Activated T-cell treated with anti-CD3 and anti-CD28 coated beads, Interleukin-2, amount 50 U/mL, for 72 hours (primary cell): ENCODE measurements around the gene PKIB. TPM values are rescaled to one million over a fixed set of nuclear protein-coding genes. Genes with fewer than 3 reads are reported as not detected.

Source experiments
- ATAC-seq, 2 donors: fragments of 150-1000 bp; cut with Tn5 transposase; replicated peaks in 1 of 2; 2 replicates each; pipeline ENCODE4 v1.10.0; 2021; ENCODE audit warnings: moderate library complexity in 2 of 2, mild to moderate bottlenecking in 1 of 2
- DNase-seq, 2 donors: peaks; one replicate each; pipeline ENCODE4 v3.0.0; 2021 to 2022; ENCODE audit warnings: mixed read lengths in 1 of 2
- H3K27ac Mint-ChIP-seq: one replicate; pipeline ENCODE4 v1.8.0; 2022; ENCODE audit warnings: mild to moderate bottlenecking, moderate library complexity, mixed read lengths
- H3K27me3 Mint-ChIP-seq: one replicate; pipeline ENCODE4 v1.8.0; 2022; ENCODE audit warnings: low read depth, mixed read lengths
- H3K36me3 Mint-ChIP-seq, 2 donors: one replicate each; pipeline ENCODE4 v1.8.0; 2022; ENCODE audit warnings: mixed read lengths in 2 of 2, mild to moderate bottlenecking in 1 of 2; ENCODE audit not compliant: insufficient read depth in 2 of 2
- H3K4me1 Mint-ChIP-seq: one replicate; pipeline ENCODE4 v1.8.0; 2022; ENCODE audit warnings: low read depth, mixed read lengths
- H3K4me3 Mint-ChIP-seq, 2 donors: one replicate each; pipeline ENCODE4 v1.8.0; 2022; ENCODE audit warnings: mild to moderate bottlenecking in 2 of 2, mixed read lengths in 2 of 2, moderate library complexity in 2 of 2
- H3K9me3 Mint-ChIP-seq, 2 donors: one replicate each; pipeline ENCODE4 v1.8.0; 2022; ENCODE audit warnings: mixed read lengths in 2 of 2
- total RNA-seq, 2 donors: library from RNA; stranded (reverse); gene quantifications; one replicate each; pipeline ENCODE4 v1.2.3, GENCODE V29; 2022

The PKIB gene
- total RNA-seq, result 1 to 10 TPM in 1 of 2 donors, under 1 TPM in 1; 0.79 to 2.0 TPM

- Mint-ChIP-seq H3K27ac (no peak within 1 kb of the TSS), H3K27me3 (peaks cover 47% of the 10 kb centered on the region), H3K4me3 (peak within 1 kb of the TSS; percentile 86 to 95), H3K9me3 (no peaks in the 10 kb centered on the region), H3K36me3 (no peaks in the 10 kb centered on the region), H3K4me1 (peaks cover 10% of the 10 kb centered on the region)
- ATAC-seq, result peak; percentile 96 to 98
- peak; percentile 66 to 70 for DNase-seq
Observed at GRCh38 chr6:122609881-122610689, at the start of gene PKIB. PKIB (plus strand) TSS chr6:122610405; CDS start chr6:122717795, 107,390 bp downstream.

GRCh38 chr6:122563364-122564052 lies 46.7 kb upstream of the PKIB start:
- DNase-seq (no peak), ATAC-seq (no peak)
- Mint-ChIP-seq H3K9me3 (peaks cover 14 to 15% of the 10 kb centered on the region in 2 donors), H3K36me3 (peaks cover 3 to 5% of the 10 kb centered on the region in 2 donors), H3K27me3 (no peaks in the 10 kb centered on the region), H3K27ac (no peak overlapping the region), H3K4me3 (no peak overlapping the region), H3K4me1 (no peaks in the 10 kb centered on the region)

GRCh38 chr6:122564230-122564629 lies 46.0 kb upstream of the PKIB start:
- Mint-ChIP-seq H3K27me3 (no peaks in the 10 kb centered on the region), H3K9me3 (peaks cover 10 to 12% of the 10 kb centered on the region in 2 donors), H3K4me3 (no peak overlapping the region), H3K36me3 (peaks cover 3 to 5% of the 10 kb centered on the region in 2 donors), H3K4me1 (no peaks in the 10 kb centered on the region), H3K27ac (no peak overlapping the region)
- no peak for ATAC-seq
- DNase-seq, result no peak

- no peak for DNase-seq
- no peaks in the 10 kb centered on the region for H3K4me1 Mint-ChIP-seq
- H3K27ac Mint-ChIP-seq, result no peak overlapping the region
Observed at GRCh38 chr6:122565708-122566107, 44.5 kb upstream of the PKIB start.

GRCh38 chr6:122567034-122567433 lies 43.2 kb upstream of the PKIB start:
- no peak overlapping the region for H3K27ac Mint-ChIP-seq

More at GRCh38 chr6:122565708-122566107, 44.5 kb upstream of the PKIB start:
- peaks cover 7 to 8% of the 10 kb centered on the region in 2 donors for H3K9me3 Mint-ChIP-seq
- no peak overlapping the region for H3K4me3 Mint-ChIP-seq
- peaks cover 3 to 5% of the 10 kb centered on the region in 2 donors for H3K36me3 Mint-ChIP-seq
- no peak for ATAC-seq
- H3K27me3 Mint-ChIP-seq, result no peaks in the 10 kb centered on the region

GRCh38 chr6:122568350-122568749 lies 41.9 kb upstream of the PKIB start:
- no peak for DNase-seq
- ATAC-seq, result no peak
- Mint-ChIP-seq H3K36me3 (peaks cover 0 to 1% of the 10 kb centered on the region in 2 donors), H3K4me1 (no peaks in the 10 kb centered on the region), H3K4me3 (no peak overlapping the region), H3K9me3 (peaks cover 7 to 12% of the 10 kb centered on the region in 2 donors), H3K27ac (no peak overlapping the region), H3K27me3 (no peaks in the 10 kb centered on the region)

More at GRCh38 chr6:122567034-122567433, 43.2 kb upstream of the PKIB start:
- ATAC-seq (no peak), DNase-seq (no peak)
- H3K27me3 Mint-ChIP-seq, result no peaks in the 10 kb centered on the region
- no peak overlapping the region for H3K4me3 Mint-ChIP-seq
- peaks cover 3 to 4% of the 10 kb centered on the region in 2 donors for H3K36me3 Mint-ChIP-seq
- no peaks in the 10 kb centered on the region for H3K4me1 Mint-ChIP-seq
- peaks cover 7 to 10% of the 10 kb centered on the region in 2 donors for H3K9me3 Mint-ChIP-seq

GRCh38 chr6:122568797-122569221 lies 41.4 kb upstream of the PKIB start:
- peaks cover 9 to 12% of the 10 kb centered on the region in 2 donors for H3K9me3 Mint-ChIP-seq
- H3K4me1 Mint-ChIP-seq, result no peaks in the 10 kb centered on the region
- no peak for ATAC-seq
- peaks cover 0 to 1% of the 10 kb centered on the region in 2 donors for H3K36me3 Mint-ChIP-seq
- no peaks in the 10 kb centered on the region for H3K27me3 Mint-ChIP-seq
- DNase-seq, result no peak
- no peak overlapping the region for H3K4me3 Mint-ChIP-seq
- no peak overlapping the region for H3K27ac Mint-ChIP-seq

GRCh38 chr6:122569230-122569771 lies 40.9 kb upstream of the PKIB start:
- DNase-seq (no peak), ATAC-seq (no peak)
- H3K27me3 Mint-ChIP-seq, result no peaks in the 10 kb centered on the region
- H3K9me3 Mint-ChIP-seq, result peaks cover 12 to 16% of the 10 kb centered on the region in 2 donors
- no peak overlapping the region for H3K4me3 Mint-ChIP-seq
- H3K27ac Mint-ChIP-seq, result no peak overlapping the region
- peaks cover 0 to 1% of the 10 kb centered on the region in 2 donors for H3K36me3 Mint-ChIP-seq
- H3K4me1 Mint-ChIP-seq, result no peaks in the 10 kb centered on the region

- Mint-ChIP-seq H3K9me3 (peaks cover 15 to 22% of the 10 kb centered on the region in 2 donors), H3K4me1 (no peaks in the 10 kb centered on the region), H3K27me3 (no peaks in the 10 kb centered on the region), H3K36me3 (peaks cover 0 to 1% of the 10 kb centered on the region in 2 donors), H3K27ac (no peak overlapping the region), H3K4me3 (no peak overlapping the region)
- no peak for ATAC-seq
- DNase-seq, result no peak
Observed at GRCh38 chr6:122571888-122572287, 38.3 kb upstream of the PKIB start.

- no peak for DNase-seq
- H3K4me1 Mint-ChIP-seq, result no peaks in the 10 kb centered on the region
- H3K9me3 Mint-ChIP-seq, result peaks cover 19 to 29% of the 10 kb centered on the region in 2 donors
- no peak overlapping the region for H3K4me3 Mint-ChIP-seq
- H3K27me3 Mint-ChIP-seq, result no peaks in the 10 kb centered on the region
- H3K27ac Mint-ChIP-seq, result no peak overlapping the region
- no peak for ATAC-seq
- H3K36me3 Mint-ChIP-seq, result peaks cover 4% of the 10 kb centered on the region in 2 donors
Observed at GRCh38 chr6:122576888-122577287, 33.3 kb upstream of the PKIB start.

- no peak overlapping the region for H3K4me3 Mint-ChIP-seq
- H3K27me3 Mint-ChIP-seq, result no peaks in the 10 kb centered on the region
- no peak for ATAC-seq
- DNase-seq, result no peak
- peaks cover 9 to 19% of the 10 kb centered on the region in 2 donors for H3K9me3 Mint-ChIP-seq
- H3K27ac Mint-ChIP-seq, result no peak overlapping the region
- peaks cover 3 to 4% of the 10 kb centered on the region in 2 donors for H3K36me3 Mint-ChIP-seq
- H3K4me1 Mint-ChIP-seq, result no peaks in the 10 kb centered on the region
Observed at GRCh38 chr6:122578961-122579360, 31.2 kb upstream of the PKIB start.

GRCh38 chr6:122580737-122581136 lies 29.5 kb upstream of the PKIB start:
- Mint-ChIP-seq H3K4me3 (no peak overlapping the region), H3K4me1 (no peaks in the 10 kb centered on the region), H3K27ac (no peak overlapping the region), H3K9me3 (peaks cover 5 to 11% of the 10 kb centered on the region in 2 donors), H3K27me3 (no peaks in the 10 kb centered on the region), H3K36me3 (peaks cover 3 to 4% of the 10 kb centered on the region in 2 donors)
- ATAC-seq (no peak), DNase-seq (no peak)

- DNase-seq, result no peak
- no peak overlapping the region for H3K27ac Mint-ChIP-seq
- no peaks in the 10 kb centered on the region for H3K27me3 Mint-ChIP-seq
- no peak overlapping the region for H3K4me3 Mint-ChIP-seq
- no peaks in the 10 kb centered on the region for H3K4me1 Mint-ChIP-seq
- no peaks in the 10 kb centered on the region for H3K36me3 Mint-ChIP-seq
- H3K9me3 Mint-ChIP-seq, result no peaks in the 10 kb centered on the region
- ATAC-seq, result no peak
Observed at GRCh38 chr6:122589115-122589514, 21.1 kb upstream of the PKIB start.
